ENCODE data around the gene SGMS1. TPM values are rescaled to one million over a fixed set of nuclear protein-coding genes. Genes with fewer than 3 reads are reported as not detected.

Gene SGMS1
- total and polyA plus RNA-seq, 4 donors = 8.9 to 54.3 (median 22.2) TPM

DNA sequence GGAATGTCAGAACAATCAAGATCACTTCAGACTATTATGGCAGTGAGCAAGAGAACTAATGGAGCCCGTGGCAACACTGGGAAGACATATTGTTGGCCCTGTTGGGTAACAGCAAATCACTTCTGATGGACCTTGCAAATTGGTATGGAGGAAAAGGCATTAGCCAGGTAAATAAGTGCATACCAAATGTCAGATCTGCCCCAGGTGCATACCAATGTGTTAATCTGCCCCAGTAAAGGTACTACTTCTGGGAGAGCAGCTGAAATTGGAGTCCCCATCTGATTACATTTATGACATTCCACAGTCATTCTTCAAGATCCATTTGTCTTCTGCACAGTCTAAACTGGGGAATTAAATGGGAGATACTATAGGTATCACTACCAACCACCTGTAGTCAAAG lies 3.7 kb upstream of the SGMS1 start:
- ATAC-seq (ENCODE audit: low FRiP score) = no peak
- H3K36me3 ChIP-seq (ENCODE audit: control insufficient read depth in 1 of 2, insufficient read depth in 2 of 2, low read length in 1 of 2) = no peaks in the 10 kb centered on the region
- intact Hi-C loops (cut with DNase I) = loop anchor here in 1 of 2 donors (10.0 kb wide), 2 partner anchors 133 to 303 kb away; no protein-coding TSS in a partner anchor
- WGBS, 2 donors = 97% methylated on average over 1 of the region's 1 CpG
- H3K27me3 ChIP-seq (ENCODE audit: control insufficient read depth in 1 of 2, insufficient read depth in 2 of 2, low read length in 1 of 2) = no peaks in the 10 kb centered on the region
- H3K4me3 ChIP-seq (ENCODE audit: low read length in 2 of 2) = no peak overlapping the region
- H3K27ac ChIP-seq (ENCODE audit: low read depth in 1 of 2, low read length in 2 of 2) = no peak overlapping the region
- H3K4me1 ChIP-seq (ENCODE audit: control insufficient read depth in 1 of 2, insufficient read depth in 2 of 2, low read length in 2 of 2) = no peaks in the 10 kb centered on the region
- H3K9me3 ChIP-seq (ENCODE audit: control insufficient read depth, low read length) = no peaks in the 10 kb centered on the region
- DNase-seq = no peak

- Histone ChIP-seq H3K9me3 (ENCODE audit: control insufficient read depth, low read length) (no peaks in the 10 kb centered on the region), H3K36me3 (ENCODE audit: control insufficient read depth in 1 of 2, insufficient read depth in 2 of 2, low read length in 1 of 2) (no peaks in the 10 kb centered on the region), H3K27ac (ENCODE audit: low read depth in 1 of 2, low read length in 2 of 2) (peak overlapping the region; percentile 32 to 65), H3K4me3 (ENCODE audit: low read length in 2 of 2) (peak overlapping the region; percentile 52 to 68), H3K4me1 (ENCODE audit: control insufficient read depth in 1 of 2, insufficient read depth in 2 of 2, low read length in 2 of 2) (no peaks in the 10 kb centered on the region), H3K27me3 (ENCODE audit: control insufficient read depth in 1 of 2, insufficient read depth in 2 of 2, low read length in 1 of 2) (no peaks in the 10 kb centered on the region)
- WGBS, 2 donors = 0 to 1% methylated on average over 6 of the region's 6 CpGs
- intact Hi-C loops (cut with DNase I) = loop anchor here (2.0 to 10.0 kb wide), 4 partner anchors 65 to 301 kb away; no protein-coding TSS in a partner anchor
- DNase-seq (no peak), ATAC-seq (ENCODE audit: low FRiP score) (no peak)
These were observed 1.9 kb upstream of the SGMS1 start for GRCh38 chr10:50625649-50626132.

DNA sequence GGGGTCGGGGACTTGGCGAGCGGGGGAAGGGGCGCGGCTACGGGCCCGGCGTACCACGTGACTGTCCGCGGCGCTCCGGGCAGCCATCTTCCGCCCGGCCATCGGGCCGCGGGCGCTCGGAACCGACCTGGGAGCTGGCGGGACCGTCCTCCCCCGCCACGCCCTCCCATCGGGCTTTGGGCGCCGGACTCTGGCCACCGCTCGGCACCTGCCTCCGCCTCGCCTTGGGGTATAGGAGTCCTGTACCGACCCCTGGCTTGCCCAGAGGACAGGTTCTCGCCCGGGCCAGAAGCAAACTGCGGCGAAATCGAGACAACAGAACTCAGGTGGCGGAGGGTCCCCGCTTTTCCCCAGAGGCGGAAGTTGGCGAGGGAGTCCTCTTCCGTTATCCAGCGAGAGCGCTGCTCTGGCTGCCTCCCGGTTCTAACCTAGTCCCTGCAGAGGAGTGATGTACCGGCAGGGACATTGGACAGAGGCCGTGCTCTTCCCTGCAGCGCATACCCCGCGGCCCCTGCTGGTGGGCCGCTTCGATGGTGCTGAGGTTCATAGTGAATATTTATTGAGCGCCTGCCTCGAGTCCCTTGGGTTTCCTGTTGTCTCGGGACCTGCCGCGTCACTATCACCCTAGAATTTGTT lies 1.2 kb upstream of the SGMS1 start:
- H3K36me3 ChIP-seq (ENCODE audit: control insufficient read depth in 1 of 2, insufficient read depth in 2 of 2, low read length in 1 of 2) = no peaks in the 10 kb centered on the region
- no peaks in the 10 kb centered on the region for H3K27me3 ChIP-seq (ENCODE audit: control insufficient read depth in 1 of 2, insufficient read depth in 2 of 2, low read length in 1 of 2)
- H3K4me1 ChIP-seq (ENCODE audit: control insufficient read depth in 1 of 2, insufficient read depth in 2 of 2, low read length in 2 of 2) = no peaks in the 10 kb centered on the region
- ATAC-seq (ENCODE audit: low FRiP score) (peak; percentile 88), DNase-seq (peak; percentile 78 to 82)
- intact Hi-C loops (cut with DNase I) = loop anchor here (2.0 to 10.0 kb wide), 8 partner anchors 64 to 300 kb away; no protein-coding TSS in a partner anchor
- WGBS, 2 donors = 0 to 1% methylated on average over 54 to 58 of the region's 58 CpGs
- peak overlapping the region; percentile 52 to 68 for H3K4me3 ChIP-seq (ENCODE audit: low read length in 2 of 2)
- H3K27ac ChIP-seq (ENCODE audit: low read depth in 1 of 2, low read length in 2 of 2) = peak overlapping the region in 1 of 2 donors; percentile 91
- H3K9me3 ChIP-seq (ENCODE audit: control insufficient read depth, low read length) = no peaks in the 10 kb centered on the region

DNA sequence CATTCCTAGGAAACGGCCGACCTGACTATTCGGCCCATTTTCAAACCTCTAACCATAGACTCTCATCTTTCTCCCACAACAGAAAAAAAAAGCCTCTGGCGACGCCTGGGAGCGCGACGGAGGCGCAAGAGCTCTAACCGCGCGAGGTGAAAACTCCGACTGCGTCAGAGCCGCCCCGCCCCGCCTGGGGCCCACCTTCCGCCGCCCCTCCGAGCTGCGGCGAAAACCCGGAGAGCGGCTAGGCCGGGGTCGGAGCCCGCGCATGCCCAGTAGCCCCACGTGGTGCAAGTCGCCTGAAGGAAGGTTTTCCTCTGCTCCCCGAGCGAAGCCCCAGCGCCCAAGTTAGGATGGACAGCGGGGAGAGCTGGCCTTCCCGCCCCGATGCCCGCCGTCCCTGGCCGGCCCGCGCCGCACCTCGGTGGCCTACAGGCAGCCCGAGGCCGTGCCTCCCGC lies 683 bp upstream of the SGMS1 start:
- H3K36me3 ChIP-seq (ENCODE audit: control insufficient read depth in 1 of 2, insufficient read depth in 2 of 2, low read length in 1 of 2) = no peaks in the 10 kb centered on the region
- no peaks in the 10 kb centered on the region for H3K9me3 ChIP-seq (ENCODE audit: control insufficient read depth, low read length)
- H3K27ac ChIP-seq (ENCODE audit: low read depth in 1 of 2, low read length in 2 of 2) = peak overlapping the region; percentile 87 to 91
- H3K4me3 ChIP-seq (ENCODE audit: low read length in 2 of 2) = peak overlapping the region; percentile 68 to 83
- WGBS, 2 donors = 0 to 1% methylated on average over 35 to 46 of the region's 46 CpGs
- intact Hi-C loops (cut with DNase I) = loop anchor here (2.0 to 10.0 kb wide), 8 partner anchors 64 to 300 kb away; no protein-coding TSS in a partner anchor
- ATAC-seq (ENCODE audit: low FRiP score) (peak; percentile 95), DNase-seq (peak; percentile 98 to 99)
- H3K4me1 ChIP-seq (ENCODE audit: control insufficient read depth in 1 of 2, insufficient read depth in 2 of 2, low read length in 2 of 2) = no peaks in the 10 kb centered on the region
- no peaks in the 10 kb centered on the region for H3K27me3 ChIP-seq (ENCODE audit: control insufficient read depth in 1 of 2, insufficient read depth in 2 of 2, low read length in 1 of 2)

DNA sequence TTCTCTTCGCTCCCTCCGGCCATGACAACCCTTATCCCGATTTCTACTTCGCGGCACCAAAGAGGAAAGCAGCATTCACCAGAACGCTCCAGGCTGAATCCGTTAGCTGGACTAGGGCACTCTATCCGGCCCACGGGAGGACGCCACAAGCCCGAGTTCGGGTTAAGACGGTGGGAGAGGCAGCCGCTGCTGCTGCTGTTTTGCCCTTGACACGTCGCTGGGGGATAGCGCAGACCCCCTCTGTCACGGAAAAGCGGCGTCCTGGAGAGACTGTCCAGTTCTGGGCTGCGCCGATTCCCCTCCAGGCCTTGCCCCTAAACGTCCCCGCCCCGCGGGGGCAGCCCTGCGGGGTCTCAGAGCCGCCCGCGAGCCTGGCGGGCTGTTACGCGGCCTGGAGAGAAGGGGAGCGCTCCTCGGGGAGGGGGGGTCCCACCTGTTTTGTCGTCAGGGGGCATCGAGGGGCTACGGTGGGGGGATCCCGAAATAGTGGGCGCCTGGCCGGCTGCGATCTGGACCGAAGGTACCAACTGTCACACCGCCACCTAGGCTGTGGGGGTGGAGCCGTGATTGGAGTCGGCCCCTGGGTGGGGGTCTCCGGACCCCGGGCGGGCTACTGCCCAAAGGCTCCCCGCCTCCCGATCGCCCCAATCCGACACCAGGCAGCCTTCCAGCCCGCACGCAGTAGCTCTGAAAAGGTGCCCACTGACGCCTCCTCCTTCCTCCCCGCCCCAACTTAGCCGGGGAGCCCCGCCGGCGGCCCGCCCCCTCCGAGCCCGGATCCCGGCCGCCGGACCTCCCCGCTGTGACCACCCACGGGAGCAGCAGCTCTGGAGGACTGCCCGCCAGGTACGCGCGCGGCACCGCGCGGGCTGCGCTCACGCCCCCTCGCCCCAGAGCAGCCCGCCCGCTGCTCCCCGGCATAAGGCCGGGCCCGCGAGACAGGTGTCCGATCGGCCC lies 772 bp downstream of the SGMS1 start:
- H3K36me3 ChIP-seq (ENCODE audit: control insufficient read depth in 1 of 2, insufficient read depth in 2 of 2, low read length in 1 of 2) = no peaks in the 10 kb centered on the region
- DNase-seq (peak; percentile 68 to 84), ATAC-seq (ENCODE audit: low FRiP score) (peak; percentile 15)
- H3K4me3 ChIP-seq (ENCODE audit: low read length in 2 of 2) = peak overlapping the region; percentile 83 to 92
- H3K27me3 ChIP-seq (ENCODE audit: control insufficient read depth in 1 of 2, insufficient read depth in 2 of 2, low read length in 1 of 2) = no peaks in the 10 kb centered on the region
- H3K4me1 ChIP-seq (ENCODE audit: control insufficient read depth in 1 of 2, insufficient read depth in 2 of 2, low read length in 2 of 2) = no peaks in the 10 kb centered on the region
- 1% methylated on average over 71 to 88 of the region's 88 CpGs for WGBS, 2 donors
- H3K27ac ChIP-seq (ENCODE audit: low read depth in 1 of 2, low read length in 2 of 2) = peak overlapping the region; percentile 12 to 21
- no peaks in the 10 kb centered on the region for H3K9me3 ChIP-seq (ENCODE audit: control insufficient read depth, low read length)
- intact Hi-C loops (cut with DNase I) = loop anchor here (2.0 to 10.0 kb wide), 7 partner anchors 71 to 298 kb away; no protein-coding TSS in a partner anchor

DNA sequence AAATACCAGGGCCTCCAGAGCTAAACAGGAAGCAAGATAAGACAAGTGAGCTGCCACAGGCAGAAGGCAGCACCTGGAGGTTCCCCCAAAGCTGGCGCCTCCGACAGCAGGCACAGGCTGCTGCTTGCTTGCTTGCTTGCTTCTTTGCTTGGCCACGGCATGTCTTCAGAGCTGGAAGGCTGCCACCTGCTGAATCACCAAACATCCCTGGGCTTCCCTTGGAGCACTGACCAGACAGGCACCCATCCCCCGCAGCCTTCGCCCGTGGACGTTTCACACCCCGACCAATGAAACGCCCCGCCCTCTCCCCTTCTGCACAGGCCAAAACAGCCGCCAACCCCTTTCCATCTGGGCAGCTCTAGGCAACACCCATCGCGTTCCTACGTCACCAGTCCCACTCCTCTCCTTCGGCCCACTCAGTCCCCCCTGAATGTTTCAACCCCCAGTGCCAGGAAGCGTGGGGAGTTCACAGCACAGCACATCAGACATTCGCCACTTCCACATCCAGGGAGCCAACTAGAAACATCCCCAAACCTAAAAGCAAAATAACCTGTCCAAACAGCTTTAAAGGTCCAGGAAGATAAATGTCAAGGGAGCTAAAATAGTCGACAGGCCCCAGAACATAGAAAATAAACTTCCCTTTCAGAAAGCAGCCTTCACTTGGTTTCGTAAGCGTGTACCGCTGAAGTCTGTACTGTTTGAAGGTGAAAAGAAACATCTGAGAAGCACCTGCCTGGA lies 1.6 kb downstream of the SGMS1 start:
- intact Hi-C loops (cut with DNase I) = loop anchor here (2.0 to 10.0 kb wide), 7 partner anchors 70 to 297 kb away; no protein-coding TSS in a partner anchor
- WGBS, 2 donors = 0 to 1% methylated on average over 21 of the region's 21 CpGs

DNA sequence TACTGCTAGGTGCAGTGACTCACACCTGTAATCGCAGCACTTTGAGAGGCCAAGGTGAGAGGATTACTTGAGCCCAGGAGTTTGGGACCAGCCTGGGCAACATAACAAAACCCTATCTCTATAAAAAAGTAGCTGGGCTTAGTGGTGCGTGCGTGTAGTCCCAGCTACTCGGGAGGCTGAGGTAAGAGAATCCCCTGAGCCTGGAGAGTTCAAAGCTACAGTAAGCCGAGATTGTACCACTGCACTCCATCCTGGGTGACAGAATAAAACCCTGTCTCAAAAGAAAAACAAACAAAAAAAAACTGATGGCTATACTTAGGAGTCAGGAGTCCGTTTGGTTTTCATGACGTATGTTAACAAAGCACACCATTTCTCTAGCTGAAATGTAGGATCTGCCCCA lies 2.9 kb downstream of the SGMS1 start:
- Histone ChIP-seq H3K9me3 (ENCODE audit: control insufficient read depth, low read length) (no peaks in the 10 kb centered on the region), H3K4me1 (ENCODE audit: control insufficient read depth in 1 of 2, insufficient read depth in 2 of 2, low read length in 2 of 2) (no peaks in the 10 kb centered on the region), H3K27ac (ENCODE audit: low read depth in 1 of 2, low read length in 2 of 2) (peak overlapping the region in 1 of 2 donors; percentile 9), H3K4me3 (ENCODE audit: low read length in 2 of 2) (no peak overlapping the region), H3K27me3 (ENCODE audit: control insufficient read depth in 1 of 2, insufficient read depth in 2 of 2, low read length in 1 of 2) (no peaks in the 10 kb centered on the region), H3K36me3 (ENCODE audit: control insufficient read depth in 1 of 2, insufficient read depth in 2 of 2, low read length in 1 of 2) (no peaks in the 10 kb centered on the region)
- intact Hi-C loops (cut with DNase I) = loop anchor here (5.0 to 10.0 kb wide), 6 partner anchors 69 to 296 kb away; no protein-coding TSS in a partner anchor
- no peak for ATAC-seq (ENCODE audit: low FRiP score)
- DNase-seq = no peak
- 49 to 52% methylated on average over 7 of the region's 7 CpGs for WGBS, 2 donors

More for the DNA sequence above, 1.6 kb downstream of the SGMS1 start:
- peak; percentile 72 for ATAC-seq (ENCODE audit: low FRiP score)
- Histone ChIP-seq H3K27me3 (ENCODE audit: control insufficient read depth in 1 of 2, insufficient read depth in 2 of 2, low read length in 1 of 2) (no peaks in the 10 kb centered on the region), H3K4me3 (ENCODE audit: low read length in 2 of 2) (peak overlapping the region; percentile 83 to 92), H3K36me3 (ENCODE audit: control insufficient read depth in 1 of 2, insufficient read depth in 2 of 2, low read length in 1 of 2) (no peaks in the 10 kb centered on the region), H3K4me1 (ENCODE audit: control insufficient read depth in 1 of 2, insufficient read depth in 2 of 2, low read length in 2 of 2) (no peaks in the 10 kb centered on the region), H3K27ac (ENCODE audit: low read depth in 1 of 2, low read length in 2 of 2) (peak overlapping the region; percentile 12 to 21), H3K9me3 (ENCODE audit: control insufficient read depth, low read length) (no peaks in the 10 kb centered on the region)
- peak; percentile 98 to 99 for DNase-seq

GRCh38 chr10:50619882-50620281 lies 3.9 kb downstream of the SGMS1 start:
- H3K4me3 ChIP-seq (ENCODE audit: low read length in 2 of 2) = no peak overlapping the region
- intact Hi-C loops (cut with DNase I) = loop anchor here (5.0 to 10.0 kb wide), 6 partner anchors 68 to 295 kb away; no protein-coding TSS in a partner anchor
- H3K4me1 ChIP-seq (ENCODE audit: control insufficient read depth in 1 of 2, insufficient read depth in 2 of 2, low read length in 2 of 2) = no peaks in the 10 kb centered on the region
- no peak overlapping the region for H3K27ac ChIP-seq (ENCODE audit: low read depth in 1 of 2, low read length in 2 of 2)
- H3K27me3 ChIP-seq (ENCODE audit: control insufficient read depth in 1 of 2, insufficient read depth in 2 of 2, low read length in 1 of 2) = no peaks in the 10 kb centered on the region
- DNase-seq = no peak
- no peak for ATAC-seq (ENCODE audit: low FRiP score)
- 93 to 95% methylated on average over 2 of the region's 2 CpGs for WGBS, 2 donors
- no peaks in the 10 kb centered on the region for H3K9me3 ChIP-seq (ENCODE audit: control insufficient read depth, low read length)
- no peaks in the 10 kb centered on the region for H3K36me3 ChIP-seq (ENCODE audit: control insufficient read depth in 1 of 2, insufficient read depth in 2 of 2, low read length in 1 of 2)

Data from aorta (tissue), 5 donors.